Measurements from ENCODE around the gene PC. TPM values are rescaled to one million over a fixed set of nuclear protein-coding genes. Genes with fewer than 3 reads are reported as not detected.
A peak's percentile ranks its signal among the peaks of the same experiment; 100 is the strongest.

Gene PC
- total and polyA plus RNA-seq, 9 of the 15 experiments (the other 6 are each of a cell fraction or from before 2014, with no cell fraction given): 0.94 to 38.0 (median 8.7) TPM

DNA sequence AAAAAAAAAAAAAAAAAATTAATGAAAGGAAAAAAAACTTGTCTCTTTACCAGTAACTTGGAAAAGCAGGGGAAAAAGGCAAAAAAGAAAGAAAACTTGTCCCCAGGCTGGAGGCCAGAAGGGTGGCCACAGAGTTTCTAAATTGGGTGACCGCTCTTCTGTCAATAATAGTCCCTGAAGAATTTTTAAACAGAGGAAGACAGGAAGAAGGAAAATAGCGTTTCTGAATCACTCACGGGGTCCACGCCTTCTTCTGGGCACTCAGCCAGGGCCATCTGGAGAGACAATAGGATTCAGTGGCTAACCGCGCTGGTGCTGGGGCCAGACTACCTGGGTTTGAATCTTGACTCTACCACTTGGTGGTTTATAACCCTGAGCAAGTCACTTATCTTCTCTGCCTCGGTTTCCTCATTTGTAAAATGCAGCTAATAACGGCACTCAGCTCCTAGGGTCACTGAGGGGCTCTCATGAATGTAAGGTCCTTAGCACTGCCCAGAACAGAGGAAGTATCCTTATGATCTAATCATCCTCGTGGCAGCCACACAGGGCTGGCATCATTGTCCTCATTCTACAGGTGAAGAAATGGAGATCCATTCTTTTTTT lies 23.9 kb upstream of the PC start (continued):
- TF ChIP-seq MAFK (IDR thresholded peaks at IDR 0.05; ENCODE audit: low read length): no peak
- TF ChIP-seq PTBP1 (IDR thresholded peaks at IDR 0.05; ENCODE audit: low read depth, low read length): no peak
- TF ChIP-seq HNRNPL (IDR thresholded peaks at IDR 0.05; ENCODE audit: low read depth, low read length): no peak
- no peak for TF ChIP-seq KDM4B (IDR thresholded peaks at IDR 0.05; ENCODE audit: borderline replicate concordance in 2 of 2, low read depth in 1 of 2)
- TF ChIP-seq, protein P1, sequence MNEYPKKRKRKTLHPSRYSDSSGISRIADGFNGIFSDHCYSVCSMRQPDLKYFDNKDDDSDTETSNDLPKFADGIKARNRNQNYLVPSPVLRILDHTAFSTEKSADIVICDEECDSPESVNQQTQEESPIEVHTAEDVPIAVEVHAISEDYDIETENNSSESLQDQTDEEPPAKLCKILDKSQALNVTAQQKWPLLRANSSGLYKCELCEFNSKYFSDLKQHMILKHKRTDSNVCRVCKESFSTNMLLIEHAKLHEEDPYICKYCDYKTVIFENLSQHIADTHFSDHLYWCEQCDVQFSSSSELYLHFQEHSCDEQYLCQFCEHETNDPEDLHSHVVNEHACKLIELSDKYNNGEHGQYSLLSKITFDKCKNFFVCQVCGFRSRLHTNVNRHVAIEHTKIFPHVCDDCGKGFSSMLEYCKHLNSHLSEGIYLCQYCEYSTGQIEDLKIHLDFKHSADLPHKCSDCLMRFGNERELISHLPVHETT (CRISPR knock-in tag; conservative IDR thresholded peaks at IDR 0.05 in 1 of 2, IDR thresholded peaks at IDR 0.05 in 1 of 2): no peak
- no peak for TF ChIP-seq CBX2 (IDR thresholded peaks at IDR 0.05; ENCODE audit: insufficient read depth, low read length, poor library complexity, severe bottlenecking)
- TF ChIP-seq DNMT1 (IDR thresholded peaks at IDR 0.05): no peak
- no peak for TF ChIP-seq EHMT2 (IDR thresholded peaks at IDR 0.05)
- TF ChIP-seq, protein P2, sequence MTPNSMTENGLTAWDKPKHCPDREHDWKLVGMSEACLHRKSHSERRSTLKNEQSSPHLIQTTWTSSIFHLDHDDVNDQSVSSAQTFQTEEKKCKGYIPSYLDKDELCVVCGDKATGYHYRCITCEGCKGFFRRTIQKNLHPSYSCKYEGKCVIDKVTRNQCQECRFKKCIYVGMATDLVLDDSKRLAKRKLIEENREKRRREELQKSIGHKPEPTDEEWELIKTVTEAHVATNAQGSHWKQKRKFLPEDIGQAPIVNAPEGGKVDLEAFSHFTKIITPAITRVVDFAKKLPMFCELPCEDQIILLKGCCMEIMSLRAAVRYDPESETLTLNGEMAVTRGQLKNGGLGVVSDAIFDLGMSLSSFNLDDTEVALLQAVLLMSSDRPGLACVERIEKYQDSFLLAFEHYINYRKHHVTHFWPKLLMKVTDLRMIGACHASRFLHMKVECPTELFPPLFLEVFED (CRISPR knock-in tag; conservative IDR thresholded peaks at IDR 0.05): no peak
- no peak for TF ChIP-seq PHF8 (IDR thresholded peaks at IDR 0.05; ENCODE audit: borderline replicate concordance, low read length)
- TF ChIP-seq TRIM24 (IDR thresholded peaks at IDR 0.05): 0 out of 4 replicates have a peak, but pooled peaks of 1 of the 2 experiments have one; percentile 21
- TF ChIP-seq THAP12 (CRISPR knock-in tag; IDR thresholded peaks at IDR 0.05): no peak
- no peak for TF ChIP-seq WHSC1 (IDR thresholded peaks at IDR 0.05; ENCODE audit: low read length)
- no peak for TF ChIP-seq PHB (CRISPR knock-in tag; IDR thresholded peaks at IDR 0.05)
- TF ChIP-seq NRF1 (conservative IDR thresholded peaks at IDR 0.05 in 1 of 2, IDR thresholded peaks at IDR 0.05 in 1 of 2): peak in 1 of 2 experiments; percentile 35; a peak in 1 of 4 replicates
- no peak for TF ChIP-seq ZKSCAN1 (IDR thresholded peaks at IDR 0.05; ENCODE audit: low read depth, low read length)
- TF ChIP-seq ZNF197 (CRISPR knock-in tag; IDR thresholded peaks at IDR 0.05; ENCODE audit: low read depth): no peak
- peak in 1 of 2 experiments; percentile 69; a peak in 1 of 4 replicates for TF ChIP-seq MNT (conservative IDR thresholded peaks at IDR 0.05)
- TF ChIP-seq, protein P3, sequence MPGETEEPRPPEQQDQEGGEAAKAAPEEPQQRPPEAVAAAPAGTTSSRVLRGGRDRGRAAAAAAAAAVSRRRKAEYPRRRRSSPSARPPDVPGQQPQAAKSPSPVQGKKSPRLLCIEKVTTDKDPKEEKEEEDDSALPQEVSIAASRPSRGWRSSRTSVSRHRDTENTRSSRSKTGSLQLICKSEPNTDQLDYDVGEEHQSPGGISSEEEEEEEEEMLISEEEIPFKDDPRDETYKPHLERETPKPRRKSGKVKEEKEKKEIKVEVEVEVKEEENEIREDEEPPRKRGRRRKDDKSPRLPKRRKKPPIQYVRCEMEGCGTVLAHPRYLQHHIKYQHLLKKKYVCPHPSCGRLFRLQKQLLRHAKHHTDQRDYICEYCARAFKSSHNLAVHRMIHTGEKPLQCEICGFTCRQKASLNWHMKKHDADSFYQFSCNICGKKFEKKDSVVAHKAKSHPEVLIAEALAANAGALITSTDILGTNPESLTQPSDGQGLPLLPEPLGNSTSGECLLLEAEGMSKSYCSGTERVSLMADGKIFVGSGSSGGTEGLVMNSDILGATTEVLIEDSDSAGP (CRISPR knock-in tag; IDR thresholded peaks at IDR 0.05): no peak
- TF ChIP-seq NEUROD1 (IDR thresholded peaks at IDR 0.05; ENCODE audit: borderline replicate concordance, low read depth, low read length, partially characterized antibody): no peak
